OCI-LY1 (cell line): Measurements from ENCODE around the gene GXYLT1.

ENCODE experiments used
- H2AFZ ChIP-seq: fragments of 200-600 bp; sonication (generic), shearing (Covaris generic); 2 replicates; pipeline ENCODE4 v1.6.0; 2014; ENCODE audit warnings: antibody characterized with exemption, mild to moderate bottlenecking, low read length
- H3F3A ChIP-seq: fragments of 200-600 bp; sonication (generic), shearing (Covaris generic); 2 replicates; pipeline ENCODE4 v1.6.0; 2014; ENCODE audit warnings: mild to moderate bottlenecking, antibody characterized with exemption, low read length, moderate library complexity; ENCODE audit not compliant: insufficient read depth
- H3K27ac ChIP-seq: fragments of 200-600 bp; sonication (generic); 2 replicates; pipeline ENCODE4 v1.5.1; 2014; ENCODE audit warnings: low read length, mixed run types, mild to moderate bottlenecking, low read depth; ENCODE audit not compliant: poor library complexity, severe bottlenecking
- H3K27me3 ChIP-seq: fragments of 200-600 bp; sonication (generic); 2 replicates; pipeline ENCODE4 v1.6.0; 2014; ENCODE audit warnings: antibody characterized with exemption, mild to moderate bottlenecking, low read length, moderate library complexity; ENCODE audit not compliant: insufficient read depth
- H3K36me3 ChIP-seq: fragments of 200-600 bp; sonication (generic); 2 replicates; pipeline ENCODE4 v1.6.1; 2014; ENCODE audit warnings: mild to moderate bottlenecking, antibody characterized with exemption, low read length, moderate library complexity, mixed read lengths; ENCODE audit not compliant: insufficient read depth
- H3K4me1 ChIP-seq: fragments of 200-600 bp; sonication (generic); 2 replicates; pipeline ENCODE4 v1.5.1; 2014; ENCODE audit warnings: mild to moderate bottlenecking, low read length, moderate library complexity; ENCODE audit not compliant: insufficient read depth, severe bottlenecking
- H3K4me2 ChIP-seq: fragments of 200-600 bp; sonication (generic), shearing (Covaris generic); 2 replicates; pipeline ENCODE4 v1.6.1; 2014; ENCODE audit warnings: low read length
- H3K4me3 ChIP-seq: fragments of 200-600 bp; sonication (generic); 2 replicates; pipeline ENCODE4 v1.5.1; 2014; ENCODE audit warnings: low read length, low read depth, mild to moderate bottlenecking, mixed read lengths; ENCODE audit not compliant: poor library complexity, severe bottlenecking
- H3K79me2 ChIP-seq: fragments of 200-600 bp; shearing (Covaris generic); 2 replicates; pipeline ENCODE4 v1.6.1; 2016; ENCODE audit warnings: mixed run types, low read length, mixed read lengths; ENCODE audit not compliant: insufficient read depth
- H3K9ac ChIP-seq: fragments of 200-600 bp; sonication (generic), shearing (Covaris generic); 2 replicates; pipeline ENCODE4 v1.6.1; 2014; ENCODE audit warnings: mild to moderate bottlenecking, low read length, mixed read lengths
- H3K9me2 ChIP-seq: fragments of 200-600 bp; sonication (generic), shearing (Covaris generic); 2 replicates; pipeline ENCODE4 v1.6.1; 2014; ENCODE audit warnings: low read depth, mild to moderate bottlenecking, low read length, mixed read lengths
- H3K9me3 ChIP-seq: fragments of 200-600 bp; shearing (Covaris generic); 2 replicates; pipeline ENCODE4 v1.6.1; 2014; ENCODE audit warnings: low read length, mixed read lengths
- H4K20me1 ChIP-seq: fragments of 200-600 bp; sonication (generic), shearing (Covaris generic); 2 replicates; pipeline ENCODE4 v1.6.0; 2016; ENCODE audit warnings: mild to moderate bottlenecking, low read length; ENCODE audit not compliant: insufficient read depth
- EZH2 ChIP-seq: fragments of 200-600 bp; sonication (generic), shearing (Covaris generic); IDR thresholded peaks from 2 replicates; pipeline ENCODE4 v1.8.0; 2017; ENCODE audit warnings: borderline replicate concordance, mixed run types, mild to moderate bottlenecking, antibody characterized with exemption, low read length, moderate library complexity, mixed read lengths
- TF ChIP-seq, protein P1 (sequence below): fragments of 200-600 bp; sonication (generic), shearing (Covaris generic); IDR thresholded peaks from 2 replicates; pipeline ENCODE4 v1.5.1; 2017; ENCODE audit warnings: mild to moderate bottlenecking, antibody characterized with exemption, low read length, moderate library complexity, mixed read lengths

The GXYLT1 gene

DNA sequence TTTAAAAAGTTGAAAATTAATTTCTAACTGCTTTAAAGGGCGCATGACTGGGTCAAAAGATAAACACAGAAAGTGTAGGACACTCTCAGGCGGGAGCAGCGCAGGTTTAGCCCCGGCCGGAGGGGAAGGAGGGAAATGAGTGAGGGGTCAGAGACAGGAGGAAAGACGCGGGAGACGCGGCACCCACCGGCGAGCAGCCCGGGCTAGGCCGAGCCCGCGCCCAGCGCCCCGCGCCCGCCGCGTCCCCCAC is 591 bp downstream of the GXYLT1 start:
- Histone ChIP-seq H3K27ac (peak overlapping the region; percentile 88), H3K9ac (peak overlapping the region; percentile 97), H3K9me2 (no peaks in the 10 kb centered on the region), H3K36me3 (no peaks in the 10 kb centered on the region), H3K4me1 (peaks cover 59% of the 10 kb centered on the region), H3K27me3 (no peaks in the 10 kb centered on the region), H3K9me3 (no peaks in the 10 kb centered on the region), H3F3A (no peaks in the 10 kb centered on the region), H3K4me3 (peak overlapping the region; percentile 98), H2AFZ (peak overlapping the region; percentile 58), H4K20me1 (no peaks in the 10 kb centered on the region), H3K4me2 (peak overlapping the region; percentile 86), H3K79me2 (peaks cover 50% of the 10 kb centered on the region)
- TF ChIP-seq, protein P1, sequence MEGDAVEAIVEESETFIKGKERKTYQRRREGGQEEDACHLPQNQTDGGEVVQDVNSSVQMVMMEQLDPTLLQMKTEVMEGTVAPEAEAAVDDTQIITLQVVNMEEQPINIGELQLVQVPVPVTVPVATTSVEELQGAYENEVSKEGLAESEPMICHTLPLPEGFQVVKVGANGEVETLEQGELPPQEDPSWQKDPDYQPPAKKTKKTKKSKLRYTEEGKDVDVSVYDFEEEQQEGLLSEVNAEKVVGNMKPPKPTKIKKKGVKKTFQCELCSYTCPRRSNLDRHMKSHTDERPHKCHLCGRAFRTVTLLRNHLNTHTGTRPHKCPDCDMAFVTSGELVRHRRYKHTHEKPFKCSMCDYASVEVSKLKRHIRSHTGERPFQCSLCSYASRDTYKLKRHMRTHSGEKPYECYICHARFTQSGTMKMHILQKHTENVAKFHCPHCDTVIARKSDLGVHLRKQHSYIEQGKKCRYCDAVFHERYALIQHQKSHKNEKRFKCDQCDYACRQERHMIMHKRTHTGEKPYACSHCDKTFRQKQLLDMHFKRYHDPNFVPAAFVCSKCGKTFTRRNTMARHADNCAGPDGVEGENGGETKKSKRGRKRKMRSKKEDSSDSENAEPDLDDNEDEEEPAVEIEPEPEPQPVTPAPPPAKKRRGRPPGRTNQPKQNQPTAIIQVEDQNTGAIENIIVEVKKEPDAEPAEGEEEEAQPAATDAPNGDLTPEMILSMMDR: no peak
- TF ChIP-seq EZH2: no peak

DNA sequence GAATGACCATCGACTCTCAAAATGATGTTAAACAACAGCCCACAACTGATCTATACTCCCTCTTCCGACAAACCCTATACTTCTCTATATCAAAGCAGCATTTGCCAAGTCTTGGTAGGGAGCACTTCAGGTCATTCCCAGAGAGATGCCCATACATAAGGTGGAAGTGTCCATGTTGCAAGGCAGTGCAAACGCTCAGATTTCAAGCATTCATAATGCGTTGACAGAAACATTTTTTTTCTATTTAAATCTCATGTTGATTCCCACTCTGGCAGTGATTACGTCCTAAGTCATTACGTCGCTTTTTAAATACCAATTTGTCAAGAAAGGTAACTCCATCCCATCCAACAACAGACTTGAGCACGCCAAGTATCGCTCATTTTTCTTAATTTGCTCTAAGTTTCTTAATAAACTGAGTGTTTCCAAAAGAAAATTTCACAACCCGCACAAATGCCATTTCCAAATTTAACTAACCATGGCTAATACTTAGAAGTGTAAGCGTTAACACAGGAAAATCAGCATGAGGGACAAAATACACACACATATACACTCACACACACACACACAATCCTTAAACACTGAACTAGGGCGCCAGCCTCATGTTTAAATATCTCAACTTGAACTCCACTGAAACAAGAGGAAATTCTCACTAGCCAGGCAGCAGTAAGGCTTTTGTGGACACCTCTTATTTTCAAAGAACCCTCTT is 1.1 kb downstream of the GXYLT1 start:
- H3F3A ChIP-seq: no peaks in the 10 kb centered on the region
- H3K27ac ChIP-seq: peak overlapping the region; percentile 88
- peaks cover 63% of the 10 kb centered on the region for H3K4me1 ChIP-seq
- H3K36me3 ChIP-seq: no peaks in the 10 kb centered on the region
- peak overlapping the region; percentile 86 for H3K4me2 ChIP-seq
- peak overlapping the region; percentile 58 for H2AFZ ChIP-seq
- peaks cover 55% of the 10 kb centered on the region for H3K79me2 ChIP-seq
- H3K9me2 ChIP-seq: no peaks in the 10 kb centered on the region
- H3K27me3 ChIP-seq: no peaks in the 10 kb centered on the region
- H4K20me1 ChIP-seq: no peaks in the 10 kb centered on the region
- H3K9ac ChIP-seq: peak overlapping the region; percentile 97
- no peaks in the 10 kb centered on the region for H3K9me3 ChIP-seq
- TF ChIP-seq EZH2: no peak
- TF ChIP-seq, protein P1: no peak; the same call in 1 of the 2 replicates
- peak overlapping the region; percentile 98 for H3K4me3 ChIP-seq

DNA sequence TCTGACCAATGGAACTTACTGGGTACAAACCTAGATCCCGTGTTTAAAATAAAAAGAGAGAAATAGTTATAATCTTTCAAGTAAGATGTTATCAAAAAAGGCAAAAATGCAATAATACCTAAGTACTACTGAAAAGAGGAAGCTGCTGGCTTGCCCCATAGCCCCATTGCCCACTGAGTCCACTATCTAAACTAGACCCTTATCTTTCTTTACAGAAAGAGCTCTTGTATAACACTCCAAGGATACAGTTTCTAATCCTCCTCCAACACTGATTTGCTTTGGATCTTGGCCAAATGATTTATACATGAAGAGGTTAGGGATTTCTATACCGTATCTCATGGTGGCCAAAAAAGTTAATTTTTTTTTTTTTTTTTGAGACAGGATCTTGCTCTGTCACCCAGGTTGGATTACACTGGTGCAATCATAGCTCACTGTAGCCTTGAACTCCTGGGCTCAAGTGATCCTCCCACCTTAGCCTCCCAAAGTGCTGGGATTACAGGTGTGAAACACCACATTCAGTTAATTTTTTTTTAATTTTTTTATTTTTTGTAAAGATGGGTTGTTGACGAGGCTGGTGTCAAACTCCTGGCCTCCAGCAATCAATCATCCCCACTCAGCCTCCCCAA is 2.6 kb downstream of the GXYLT1 start:
- Histone ChIP-seq H3K27me3 (no peaks in the 10 kb centered on the region), H3K4me2 (peak overlapping the region; percentile 86), H3K9me2 (no peaks in the 10 kb centered on the region), H3K79me2 (peaks cover 68% of the 10 kb centered on the region), H3K9me3 (no peaks in the 10 kb centered on the region), H2AFZ (no peak overlapping the region), H3K27ac (no peak overlapping the region), H3K4me3 (peak overlapping the region; percentile 98), H3K4me1 (peaks cover 64% of the 10 kb centered on the region), H4K20me1 (no peaks in the 10 kb centered on the region), H3K9ac (no peak overlapping the region; the same call in 1 of the 2 replicates), H3K36me3 (no peaks in the 10 kb centered on the region), H3F3A (no peaks in the 10 kb centered on the region)
- TF ChIP-seq, protein P1: no peak
- TF ChIP-seq EZH2: no peak
